Activated B cell treated with CpG ODN at 0.5 μM for 24 hours (primary cell): ENCODE measurements around the gene TRMT2A. TPM values are rescaled to one million over a fixed set of nuclear protein-coding genes. Genes with fewer than 3 reads are reported as not detected.

ENCODE experiments used
- ATAC-seq: fragments of 200-7000 bp; cut with Tn5 transposase; one replicate; pipeline ENCODE4 v1.10.0; 2021; ENCODE audit warnings: low read depth, mild to moderate bottlenecking, moderate library complexity
- CTCF ChIA-PET: fragments of 350-600 bp; sonication (Branson Sonifier 250); formaldehyde crosslinking; loops from one replicate; lab custom pipeline; 2021; ENCODE audit warnings: antibody characterized with exemption; lab: Charles Lee
- POLR2A ChIA-PET: fragments of 350-600 bp; sonication (Branson Sonifier 250); formaldehyde crosslinking; loops from one replicate; lab custom pipeline; 2021; ENCODE audit warnings: antibody characterized with exemption; lab: Charles Lee
- DNase-seq: peaks from one replicate; pipeline ENCODE4 v3.0.0; 2022
- H3K27ac Mint-ChIP-seq: one replicate; pipeline ENCODE4 v1.8.0; 2020; ENCODE audit warnings: mixed read lengths
- H3K27me3 Mint-ChIP-seq: one replicate; pipeline ENCODE4 v1.8.0; 2021; ENCODE audit warnings: mixed read lengths
- H3K36me3 Mint-ChIP-seq: one replicate; pipeline ENCODE4 v1.8.0; 2021; ENCODE audit warnings: low read depth, mixed read lengths
- H3K4me1 Mint-ChIP-seq: one replicate; pipeline ENCODE4 v1.8.0; 2021; ENCODE audit warnings: mixed read lengths
- H3K4me3 Mint-ChIP-seq: one replicate; pipeline ENCODE4 v1.8.0; 2020; ENCODE audit warnings: mild to moderate bottlenecking, mixed read lengths
- H3K9me3 Mint-ChIP-seq: one replicate; pipeline ENCODE4 v1.8.0; 2020; ENCODE audit warnings: mixed read lengths
- intact Hi-C: fragments of 100-400 bp; cut with micrococcal nuclease; formaldehyde crosslinking; loops from one replicate; pipeline ENCODE4 v1.15.1; 2024
- total RNA-seq: library from RNA; stranded (reverse); gene quantifications from 2 replicates; pipeline ENCODE4 v1.2.3, GENCODE V29; 2022
- TF ChIP-seq, protein P1 (sequence below): fragments of 200-600 bp; IDR thresholded peaks from one replicate; pipeline ENCODE4 v1.8.0; 2022; ENCODE audit warnings: antibody characterized with exemption, mild to moderate bottlenecking

The TRMT2A gene
- total RNA-seq, 1 donor from 2014 or later: 91.7 TPM

DNA sequence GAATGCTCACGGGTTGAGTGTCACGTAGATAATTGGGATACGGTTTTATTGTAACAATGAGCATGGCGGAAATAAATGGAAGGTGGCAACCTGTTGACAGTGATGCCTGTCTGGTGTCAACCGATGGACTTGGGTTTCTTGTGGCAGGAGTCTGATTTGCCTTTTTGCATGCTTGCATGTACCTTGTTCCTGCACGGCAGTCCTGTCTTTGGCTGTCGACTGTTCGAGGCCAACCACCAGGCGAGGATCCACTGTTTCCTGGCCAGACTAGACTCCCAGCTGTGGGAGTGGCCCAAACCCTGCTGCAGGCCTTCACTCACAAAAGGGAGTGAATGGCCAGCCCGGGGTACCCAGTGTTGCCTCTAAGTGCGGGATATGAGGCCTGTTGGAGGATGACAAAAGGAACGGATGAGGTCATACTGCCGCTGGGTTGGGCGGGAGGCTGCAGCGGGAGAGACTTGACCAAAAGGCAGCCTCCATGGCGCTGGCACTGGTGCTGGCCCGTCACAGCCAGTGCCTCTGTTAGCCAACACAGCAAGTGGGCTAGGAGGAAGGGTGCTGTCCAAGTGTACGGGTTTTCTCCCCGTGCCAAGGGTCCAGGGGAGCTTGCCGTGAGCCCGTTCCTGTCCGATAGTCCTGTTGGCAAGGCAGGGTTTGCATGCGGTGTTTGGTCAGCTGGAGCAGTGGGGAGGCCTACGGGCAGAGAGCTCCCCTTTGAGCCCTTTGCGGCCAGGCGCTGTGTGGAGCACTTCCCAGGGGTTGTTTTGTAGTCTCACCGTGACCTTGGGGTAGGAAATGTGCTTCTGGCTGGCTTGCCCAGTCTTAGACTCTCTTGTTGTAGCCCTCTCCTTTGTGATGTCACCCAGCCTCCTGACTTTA, 36.0 kb downstream of the TRMT2A start:
- H3K36me3 Mint-ChIP-seq: peaks cover 6% of the 10 kb centered on the region
- intact Hi-C loops: loop anchor here (1.0 to 2.0 kb wide), 3 partner anchors 36 to 60 kb away; partner anchors contain the start of genes TANGO2, TRMT2A and ZDHHC8
- peak overlapping the region; percentile 66 for H3K27ac Mint-ChIP-seq
- DNase-seq (no peak), ATAC-seq (no peak)
- H3K27me3 Mint-ChIP-seq: no peaks in the 10 kb centered on the region
- ChIA-PET POLR2A (no interaction called here), CTCF (no interaction called here)
- peaks cover 32% of the 10 kb centered on the region for H3K4me1 Mint-ChIP-seq
- H3K4me3 Mint-ChIP-seq: peak overlapping the region; percentile 83
- no peaks in the 10 kb centered on the region for H3K9me3 Mint-ChIP-seq
- TF ChIP-seq, protein P1, sequence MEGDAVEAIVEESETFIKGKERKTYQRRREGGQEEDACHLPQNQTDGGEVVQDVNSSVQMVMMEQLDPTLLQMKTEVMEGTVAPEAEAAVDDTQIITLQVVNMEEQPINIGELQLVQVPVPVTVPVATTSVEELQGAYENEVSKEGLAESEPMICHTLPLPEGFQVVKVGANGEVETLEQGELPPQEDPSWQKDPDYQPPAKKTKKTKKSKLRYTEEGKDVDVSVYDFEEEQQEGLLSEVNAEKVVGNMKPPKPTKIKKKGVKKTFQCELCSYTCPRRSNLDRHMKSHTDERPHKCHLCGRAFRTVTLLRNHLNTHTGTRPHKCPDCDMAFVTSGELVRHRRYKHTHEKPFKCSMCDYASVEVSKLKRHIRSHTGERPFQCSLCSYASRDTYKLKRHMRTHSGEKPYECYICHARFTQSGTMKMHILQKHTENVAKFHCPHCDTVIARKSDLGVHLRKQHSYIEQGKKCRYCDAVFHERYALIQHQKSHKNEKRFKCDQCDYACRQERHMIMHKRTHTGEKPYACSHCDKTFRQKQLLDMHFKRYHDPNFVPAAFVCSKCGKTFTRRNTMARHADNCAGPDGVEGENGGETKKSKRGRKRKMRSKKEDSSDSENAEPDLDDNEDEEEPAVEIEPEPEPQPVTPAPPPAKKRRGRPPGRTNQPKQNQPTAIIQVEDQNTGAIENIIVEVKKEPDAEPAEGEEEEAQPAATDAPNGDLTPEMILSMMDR: no peak

DNA sequence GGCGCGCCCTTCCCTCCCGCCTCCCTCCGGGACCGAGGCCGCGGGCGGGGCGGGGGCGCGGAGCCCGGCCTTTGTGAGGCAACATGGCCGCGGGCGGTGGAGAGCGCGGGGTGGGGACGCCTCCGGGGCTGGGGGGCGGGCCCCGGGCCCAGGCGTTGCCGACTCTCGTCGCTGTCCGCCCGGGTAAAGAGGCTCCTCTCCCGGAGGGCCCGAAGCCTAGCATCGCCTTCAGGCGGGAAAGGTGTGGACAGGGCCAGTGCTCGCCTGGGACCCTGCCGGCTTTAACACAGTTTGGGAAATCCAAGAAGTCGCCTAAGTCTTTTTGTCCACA, 36.6 kb downstream of the TRMT2A start:
- H3K27me3 Mint-ChIP-seq: no peaks in the 10 kb centered on the region
- ATAC-seq (peak; percentile 71), DNase-seq (peak; percentile 77)
- no peaks in the 10 kb centered on the region for H3K9me3 Mint-ChIP-seq
- CTCF ChIA-PET: no interaction called here
- peak overlapping the region; percentile 83 for H3K4me3 Mint-ChIP-seq
- peak overlapping the region; percentile 66 for H3K27ac Mint-ChIP-seq
- POLR2A ChIA-PET: no interaction called here
- H3K4me1 Mint-ChIP-seq: peaks cover 32% of the 10 kb centered on the region
- TF ChIP-seq, protein P1: no peak
- intact Hi-C loops: loop anchor here (1.0 to 2.0 kb wide), 3 partner anchors 37 to 60 kb away; partner anchors contain the start of genes TANGO2, TRMT2A and ZDHHC8
- H3K36me3 Mint-ChIP-seq: peaks cover 1% of the 10 kb centered on the region

DNA sequence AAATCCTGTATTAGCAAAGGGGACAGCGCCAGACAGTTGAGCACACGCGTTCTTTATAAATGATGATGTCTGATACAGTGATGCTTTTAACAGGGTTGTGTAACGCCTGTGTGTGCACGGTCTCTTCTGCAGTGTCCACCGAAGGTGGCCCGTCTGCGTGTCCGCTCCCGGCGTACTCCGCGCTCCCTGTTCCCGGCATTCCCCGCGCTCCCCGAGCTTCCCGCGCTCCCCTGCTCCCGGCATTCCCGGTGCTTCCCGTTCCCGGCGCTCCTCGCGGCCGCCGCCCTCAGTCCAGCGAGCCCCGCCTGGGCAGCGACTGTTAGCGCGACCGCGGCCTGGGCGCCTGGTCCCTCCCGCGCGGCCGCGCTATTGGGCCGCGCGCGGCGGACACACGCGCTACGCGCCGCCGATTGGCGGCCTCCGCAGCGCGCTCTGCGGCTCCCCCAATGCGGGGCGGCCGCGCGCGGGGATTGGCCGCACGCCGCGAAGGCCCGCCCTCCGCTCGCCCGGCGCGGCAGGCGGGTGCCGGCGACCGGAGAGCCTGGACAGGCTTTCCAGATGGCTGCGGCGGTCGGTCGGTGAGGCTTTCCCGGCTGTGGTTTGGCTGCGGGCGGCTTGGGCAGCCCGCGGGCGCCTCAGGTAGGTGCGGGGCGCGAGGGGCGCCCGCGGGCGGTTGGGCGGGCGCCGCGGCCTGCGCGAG, 37.1 kb downstream of the TRMT2A start, which contains the start of gene DGCR8:
DGCR8 (plus strand) TSS at position 497 of the 700 bp plus-strand sequence. CDS start 5,723 bp downstream, outside the sequence.
- Mint-ChIP-seq H3K27ac (peak within 1 kb of the TSS; percentile 80), H3K36me3 (no peaks in the 10 kb centered on the region), H3K9me3 (no peaks in the 10 kb centered on the region), H3K4me1 (peaks cover 32% of the 10 kb centered on the region), H3K27me3 (no peaks in the 10 kb centered on the region), H3K4me3 (peak within 1 kb of the TSS; percentile 90)
- CTCF ChIA-PET: no interaction called here
- DNase-seq: peak; percentile 83
- TF ChIP-seq, protein P1: no peak
- POLR2A ChIA-PET: no interaction called here
- intact Hi-C loops: loop anchor here (1.0 to 2.0 kb wide), 3 partner anchors 37 to 59 kb away; partner anchors contain the start of genes TANGO2, TRMT2A and ZDHHC8
- ATAC-seq: peak; percentile 97

DNA sequence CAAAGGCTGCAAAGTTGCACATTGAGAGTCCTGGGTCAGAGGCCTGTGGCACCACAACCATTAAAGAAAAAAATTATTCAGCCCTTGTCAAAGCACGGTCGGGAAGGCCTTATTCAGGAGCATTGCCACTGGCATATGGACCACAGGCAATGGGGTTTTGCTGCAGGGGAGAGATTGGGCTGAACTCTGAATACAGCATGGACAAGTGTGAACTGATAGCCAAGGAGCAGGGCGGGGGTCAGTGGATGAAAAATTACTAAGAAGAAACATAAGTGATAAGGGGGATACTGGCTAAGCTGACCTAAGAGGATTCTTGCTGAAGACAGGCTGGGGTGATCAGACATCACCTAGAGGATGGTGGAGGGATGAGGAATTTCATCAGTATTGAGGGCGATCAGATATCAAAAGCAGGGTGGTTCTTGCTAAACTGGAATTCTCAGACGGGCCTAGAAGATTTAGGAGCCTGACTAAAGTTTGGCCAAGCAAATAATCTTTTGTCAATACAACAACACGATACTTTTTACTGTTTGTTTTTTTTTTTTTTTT, 40.3 kb downstream of the TRMT2A start:
- no peak for DNase-seq
- no peak overlapping the region for H3K27ac Mint-ChIP-seq
- peaks cover 14% of the 10 kb centered on the region for H3K4me1 Mint-ChIP-seq
- CTCF ChIA-PET: no interaction called here
- no peaks in the 10 kb centered on the region for H3K36me3 Mint-ChIP-seq
- ATAC-seq: no peak
- no peak overlapping the region for H3K4me3 Mint-ChIP-seq
- TF ChIP-seq, protein P1: no peak
- POLR2A ChIA-PET: no interaction called here
- intact Hi-C loops: no loop called here
- H3K27me3 Mint-ChIP-seq: no peaks in the 10 kb centered on the region
- no peaks in the 10 kb centered on the region for H3K9me3 Mint-ChIP-seq
